ENCODE data around the gene CBX4.

CBX4 gene

GRCh38 chr17:79799538-79800324 is 39.5 kb downstream of the CBX4 start:
- no peak for DNase-seq (ENCODE audit: low spot score)

GRCh38 chr17:79799174-79799537 is 40.1 kb downstream of the CBX4 start:
- no peak for DNase-seq (ENCODE audit: low spot score)

- DNase-seq (ENCODE audit: low spot score) = no peak
Observed at GRCh38 chr17:79798299-79799173, 40.7 kb downstream of the CBX4 start.

GRCh38 chr17:79797492-79798298 is 41.5 kb downstream of the CBX4 start:
- DNase-seq (ENCODE audit: low spot score) = no peak

GRCh38 chr17:79796763-79797491 is 42.3 kb downstream of the CBX4 start, which contains the start of gene CBX8:
Gene CBX8, minus strand, starts transcription at chr17:79797077. Its CDS starts 79 bp downstream, at chr17:79796998.
- peak; percentile 99 for DNase-seq (ENCODE audit: low spot score)

- DNase-seq (ENCODE audit: low spot score) = no peak
Observed at GRCh38 chr17:79796444-79796762, 42.8 kb downstream of the CBX4 start.

- DNase-seq (ENCODE audit: low spot score) = no peak
Observed at GRCh38 chr17:79795795-79796443, 43.3 kb downstream of the CBX4 start.

GRCh38 chr17:79794659-79795511 is 44.4 kb downstream of the CBX4 start:
- DNase-seq (ENCODE audit: low spot score) = no peak

GRCh38 chr17:79793924-79794304 is 45.3 kb downstream of the CBX4 start:
- DNase-seq (ENCODE audit: low spot score) = no peak

- no peak for DNase-seq (ENCODE audit: low spot score)
Observed at GRCh38 chr17:79792984-79793923, 46.0 kb downstream of the CBX4 start.

GRCh38 chr17:79792341-79792871 is 46.8 kb downstream of the CBX4 start:
- DNase-seq (ENCODE audit: low spot score) = no peak

- no peak for DNase-seq (ENCODE audit: low spot score)
Observed at GRCh38 chr17:79791735-79792161, 47.5 kb downstream of the CBX4 start.

- DNase-seq (ENCODE audit: low spot score) = no peak
Observed at GRCh38 chr17:79790805-79791734, 48.2 kb downstream of the CBX4 start.

- DNase-seq (ENCODE audit: low spot score) = no peak
Observed at GRCh38 chr17:79789943-79790804, 49.1 kb downstream of the CBX4 start.

- no peak for DNase-seq (ENCODE audit: low spot score)
Observed at GRCh38 chr17:79788989-79789942, 50.0 kb downstream of the CBX4 start.

GRCh38 chr17:79788455-79788854 is 50.8 kb downstream of the CBX4 start:
- no peak for DNase-seq (ENCODE audit: low spot score)
